Frontal cortex (tissue), 4 donors: ENCODE data around the gene NDUFAF3. TPM values are rescaled to one million over a fixed set of nuclear protein-coding genes. Genes with fewer than 3 reads are reported as not detected.

Experiments
- DNase-seq, 2 donors: peaks; one replicate each; pipeline ENCODE4 v3.0.0; 2012; ENCODE audit warnings: low spot score in 2 of 2
- FAIRE-seq: peaks from 2 replicates; lab custom pipeline; 2012; peaks lifted over from hg19 to GRCh38; lab: Jason Lieb, UNC
- total RNA-seq: library from RNA; depleted of rRNA; stranded (reverse); fragments of >200 nt; gene quantifications from one replicate; pipeline ENCODE4 v1.2.3, GENCODE V29; 2014
- donor health status: control.
- donor health status: control.
- donor health status: control.

Gene NDUFAF3
- total RNA-seq, 1 donor from 2014 or later: 31.8 TPM

GRCh38 chr3:49016414-49017228 lies 5.3 kb upstream of the NDUFAF3 start:
- DNase-seq (no peak), FAIRE-seq (no peak)

DNA sequence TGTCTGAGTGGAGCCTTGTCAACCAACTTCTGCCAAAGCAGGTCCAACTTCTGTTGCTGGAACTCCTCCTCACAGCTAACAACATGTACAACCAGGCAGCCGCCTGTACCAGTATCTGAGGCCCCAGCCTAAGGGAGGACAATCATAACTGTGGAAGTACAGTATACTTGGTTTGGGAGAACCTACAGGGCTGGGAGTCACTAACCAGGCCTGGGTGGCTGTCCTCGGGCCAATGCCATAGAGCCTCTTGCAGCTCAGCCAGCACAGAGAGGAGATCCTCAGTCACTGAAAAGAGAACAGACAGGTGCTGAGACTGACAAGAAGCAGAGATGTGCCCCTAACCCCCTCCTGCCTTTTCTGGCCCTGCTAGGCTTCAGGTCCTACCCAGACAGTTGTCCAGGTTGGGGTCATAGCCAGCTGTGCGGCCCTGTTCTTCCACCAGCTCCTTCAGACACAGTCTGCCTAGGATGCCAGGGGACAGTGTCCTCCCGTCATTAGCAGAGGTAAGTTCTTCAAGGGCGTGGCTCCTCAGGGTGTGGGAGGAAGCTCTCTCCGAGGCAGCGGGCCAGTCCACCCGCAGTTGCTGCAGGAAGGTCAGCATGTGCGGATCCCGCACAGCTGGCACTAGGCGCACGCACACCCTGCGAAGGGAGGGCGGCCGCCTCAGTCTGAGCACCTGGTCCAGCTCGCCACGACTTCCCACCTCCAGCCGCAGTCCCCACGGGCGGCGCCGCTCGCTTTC lies 4.5 kb upstream of the NDUFAF3 start:
- DNase-seq (no peak), FAIRE-seq (no peak)

DNA sequence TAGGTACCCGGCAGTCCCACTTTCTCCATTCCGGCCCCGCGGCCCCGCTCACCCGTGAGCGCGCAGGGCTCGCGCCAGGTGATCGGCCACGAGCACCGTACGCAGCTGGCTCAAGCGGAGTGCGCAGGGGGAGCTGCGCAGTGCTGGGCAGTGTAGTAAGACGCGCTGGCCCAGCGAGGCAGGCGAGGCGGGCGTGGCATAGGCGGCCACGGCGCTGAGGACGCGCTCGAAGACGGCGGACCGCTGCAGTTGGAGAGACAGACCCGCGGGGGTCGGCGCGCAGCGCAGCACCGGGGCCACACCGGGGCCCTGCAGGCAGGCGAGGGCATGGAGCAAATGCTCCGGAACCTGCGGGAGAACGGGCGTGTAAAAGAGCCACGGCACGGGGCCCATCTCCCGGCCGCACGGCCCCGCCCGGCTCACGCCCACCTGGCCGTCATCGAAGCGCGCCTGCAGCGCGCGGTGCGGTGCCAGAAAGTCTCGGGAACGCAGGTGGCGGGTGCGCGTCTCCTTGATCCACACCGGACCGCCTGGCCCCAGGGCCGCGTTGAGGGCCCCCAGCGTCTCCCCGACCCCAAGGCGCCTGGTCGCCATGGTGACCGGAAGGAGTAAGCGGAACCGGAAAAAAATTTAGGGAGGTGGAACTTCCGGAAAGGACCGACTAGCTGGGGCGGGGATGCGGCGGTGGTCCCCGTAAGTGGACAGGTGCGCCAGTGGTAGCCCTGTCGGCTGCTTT lies 3.8 kb upstream of the NDUFAF3 start, which contains the start of gene DALRD3:
Gene DALRD3, minus strand, starts transcription at position 610 of the 736 bp plus-strand sequence. Its CDS starts 16 bp downstream, at position 594.
- DNase-seq (peak; percentile 84 to 91), FAIRE-seq (no peak)

DNA sequence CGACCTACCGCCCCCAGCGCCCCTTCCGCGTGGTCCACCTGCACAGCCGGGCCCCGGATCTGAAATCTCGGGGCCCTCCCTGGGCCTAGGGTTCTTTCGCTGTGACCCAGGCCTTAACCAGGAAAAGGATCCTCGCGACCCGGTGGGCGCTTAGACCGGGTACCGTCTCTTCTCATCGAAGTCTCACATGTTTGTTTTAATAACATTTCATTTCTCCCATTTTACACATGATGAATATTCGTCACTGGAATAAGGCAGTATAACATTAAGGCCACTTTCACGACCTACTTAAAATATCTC lies 3.3 kb upstream of the NDUFAF3 start:
- DNase-seq: no peak
- FAIRE-seq: no peak

GRCh38 chr3:49019941-49020329 lies 2.0 kb upstream of the NDUFAF3 start:
- FAIRE-seq (no peak), DNase-seq (no peak)

- DNase-seq (no peak), FAIRE-seq (no peak)
These were observed 1.4 kb upstream of the NDUFAF3 start for GRCh38 chr3:49020330-49021212.

DNA sequence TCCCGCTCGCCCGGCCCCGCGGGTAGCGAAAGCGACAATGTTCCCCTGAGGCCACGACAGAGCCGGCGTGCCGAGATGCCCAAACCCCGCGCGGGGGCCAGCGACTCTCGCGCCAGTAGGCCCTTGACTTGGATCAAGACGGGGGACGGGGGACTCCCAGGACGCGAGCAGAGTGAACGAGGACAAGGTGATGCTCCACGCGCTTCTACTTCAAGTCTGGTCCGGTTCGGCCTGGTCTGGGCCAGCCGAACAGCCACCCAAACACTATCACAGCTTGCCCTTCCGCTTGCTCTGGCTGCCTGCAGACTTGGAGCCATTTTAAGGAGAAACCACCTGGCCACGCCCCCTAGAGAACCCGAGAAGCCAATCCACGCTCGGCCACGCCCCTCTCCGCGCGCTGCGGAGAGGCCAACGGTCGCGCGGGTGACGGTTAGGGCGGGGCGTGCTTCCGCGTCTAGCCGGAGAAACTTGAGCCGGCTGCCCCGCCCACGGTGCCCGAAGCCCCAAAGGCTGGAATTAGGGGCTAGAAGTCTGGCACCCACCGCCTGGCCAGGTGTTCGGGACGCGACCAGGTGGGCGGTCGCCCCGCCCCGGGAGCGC lies 608 bp upstream of the NDUFAF3 start:
- FAIRE-seq (peak; percentile 33), DNase-seq (peak; percentile 96 to 97)

GRCh38 chr3:49022688-49023171 lies 809 bp downstream of the NDUFAF3 start:
- DNase-seq (no peak), FAIRE-seq (no peak)

DNA sequence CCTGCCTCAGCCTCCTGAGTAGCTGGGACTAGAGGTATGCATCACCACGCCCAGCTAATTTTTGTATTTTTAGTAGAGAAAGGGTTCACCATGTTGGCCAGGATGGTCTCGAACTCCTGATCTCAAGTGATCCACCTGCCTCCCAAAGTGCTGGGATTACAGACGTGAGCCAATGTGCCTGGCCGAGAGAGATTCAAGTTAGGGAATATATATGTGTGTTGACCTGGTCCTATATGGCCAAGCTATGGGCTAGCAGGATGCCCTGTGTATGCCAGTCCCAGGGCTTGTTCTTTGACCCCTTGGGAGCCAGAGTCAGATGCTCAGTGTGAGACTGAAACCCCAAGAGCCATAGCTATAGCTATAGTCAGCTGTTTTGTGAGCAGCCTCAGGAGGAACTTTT lies 1.9 kb downstream of the NDUFAF3 start:
- no peak for DNase-seq
- no peak for FAIRE-seq

- DNase-seq (no peak), FAIRE-seq (no peak)
These were observed 2.5 kb downstream of the NDUFAF3 start for GRCh38 chr3:49024449-49024848.

GRCh38 chr3:49025005-49025792 lies 3.3 kb downstream of the NDUFAF3 start:
- FAIRE-seq: no peak
- DNase-seq: peak in 1 of 2 donors; percentile 8

- no peak for DNase-seq
- FAIRE-seq: no peak
These were observed 4.0 kb downstream of the NDUFAF3 start for GRCh38 chr3:49025793-49026520.

- FAIRE-seq: no peak
- DNase-seq: no peak
These were observed 4.6 kb downstream of the NDUFAF3 start for GRCh38 chr3:49026536-49026935.

DNA sequence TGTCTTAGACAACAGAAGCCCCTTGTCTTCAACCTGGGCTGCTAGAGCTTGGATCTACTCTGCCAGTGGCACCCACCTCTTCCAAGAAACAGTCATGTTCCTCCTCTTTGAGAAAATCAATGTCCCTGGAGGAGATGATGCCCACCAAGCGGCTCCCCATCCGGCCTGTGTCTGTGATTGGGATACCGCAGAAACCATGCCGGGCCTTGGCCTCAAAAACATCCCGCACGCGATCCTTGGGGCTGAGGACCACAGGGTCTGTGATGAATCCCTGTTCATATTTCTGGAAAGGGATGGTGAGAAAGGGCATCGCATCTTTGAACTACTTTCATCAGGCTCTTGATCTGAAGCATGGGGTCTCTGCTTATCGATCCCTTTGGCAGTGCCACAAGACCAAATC lies 5.7 kb downstream of the NDUFAF3 start:
- DNase-seq (no peak), FAIRE-seq (no peak)

DNA sequence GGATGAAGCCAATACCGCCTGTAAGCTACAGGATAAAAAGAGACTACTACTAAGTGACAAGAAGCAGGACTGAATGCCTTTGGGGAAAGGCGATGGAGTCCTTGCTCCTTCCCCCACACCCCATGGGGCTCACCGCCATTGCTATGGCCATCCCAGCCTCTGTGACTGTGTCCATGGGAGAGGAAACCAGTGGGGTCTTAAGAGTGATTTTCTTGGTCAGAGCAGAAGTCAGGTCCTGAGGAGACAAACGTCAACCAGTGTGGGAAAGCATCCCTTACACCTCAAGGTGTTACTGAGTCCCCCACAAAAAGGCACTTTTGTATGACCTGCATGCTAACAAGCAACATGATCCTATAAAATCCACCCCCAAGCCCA lies 6.4 kb downstream of the NDUFAF3 start:
- FAIRE-seq (no peak), DNase-seq (no peak)

GRCh38 chr3:49028673-49029562 lies 7.0 kb downstream of the NDUFAF3 start, which contains the start of gene IMPDH2:
IMPDH2 (minus strand) TSS chr3:49029398; CDS start chr3:49029350, 48 bp downstream.
- FAIRE-seq (no peak), DNase-seq (peak; percentile 81 to 88)

DNA sequence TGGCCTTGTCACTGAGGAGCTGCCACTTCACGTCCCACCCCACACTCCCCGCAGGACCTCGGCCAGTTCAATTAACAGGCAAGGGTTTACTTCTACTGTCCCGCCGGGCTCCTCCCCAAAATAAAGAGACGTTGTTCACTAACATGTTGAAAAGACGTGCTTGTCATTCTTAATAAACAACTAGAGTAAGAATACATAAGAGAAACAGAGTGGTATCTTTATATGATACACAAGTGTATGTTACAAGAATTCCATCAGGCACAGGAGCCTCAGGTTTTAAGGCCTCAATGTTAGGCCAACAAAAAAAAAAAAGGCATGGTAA lies 7.6 kb downstream of the NDUFAF3 start:
- DNase-seq (no peak), FAIRE-seq (no peak)
